GM12801 (cell line): Measurements from ENCODE around the gene SLC35F3.

Source experiments
- TF ChIP-seq, protein P1 (sequence below): IDR thresholded peaks from one replicate; pipeline ENCODE4 v1.5.1; 2011; ENCODE audit warnings: control low read depth; ENCODE audit not compliant: insufficient read length; ENCODE audit errors: extremely low read depth

SLC35F3 gene

GRCh38 chr1:233897325-233898162, 6.9 kb upstream of the SLC35F3 start:
- TF ChIP-seq, protein P1, sequence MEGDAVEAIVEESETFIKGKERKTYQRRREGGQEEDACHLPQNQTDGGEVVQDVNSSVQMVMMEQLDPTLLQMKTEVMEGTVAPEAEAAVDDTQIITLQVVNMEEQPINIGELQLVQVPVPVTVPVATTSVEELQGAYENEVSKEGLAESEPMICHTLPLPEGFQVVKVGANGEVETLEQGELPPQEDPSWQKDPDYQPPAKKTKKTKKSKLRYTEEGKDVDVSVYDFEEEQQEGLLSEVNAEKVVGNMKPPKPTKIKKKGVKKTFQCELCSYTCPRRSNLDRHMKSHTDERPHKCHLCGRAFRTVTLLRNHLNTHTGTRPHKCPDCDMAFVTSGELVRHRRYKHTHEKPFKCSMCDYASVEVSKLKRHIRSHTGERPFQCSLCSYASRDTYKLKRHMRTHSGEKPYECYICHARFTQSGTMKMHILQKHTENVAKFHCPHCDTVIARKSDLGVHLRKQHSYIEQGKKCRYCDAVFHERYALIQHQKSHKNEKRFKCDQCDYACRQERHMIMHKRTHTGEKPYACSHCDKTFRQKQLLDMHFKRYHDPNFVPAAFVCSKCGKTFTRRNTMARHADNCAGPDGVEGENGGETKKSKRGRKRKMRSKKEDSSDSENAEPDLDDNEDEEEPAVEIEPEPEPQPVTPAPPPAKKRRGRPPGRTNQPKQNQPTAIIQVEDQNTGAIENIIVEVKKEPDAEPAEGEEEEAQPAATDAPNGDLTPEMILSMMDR = no peak

DNA sequence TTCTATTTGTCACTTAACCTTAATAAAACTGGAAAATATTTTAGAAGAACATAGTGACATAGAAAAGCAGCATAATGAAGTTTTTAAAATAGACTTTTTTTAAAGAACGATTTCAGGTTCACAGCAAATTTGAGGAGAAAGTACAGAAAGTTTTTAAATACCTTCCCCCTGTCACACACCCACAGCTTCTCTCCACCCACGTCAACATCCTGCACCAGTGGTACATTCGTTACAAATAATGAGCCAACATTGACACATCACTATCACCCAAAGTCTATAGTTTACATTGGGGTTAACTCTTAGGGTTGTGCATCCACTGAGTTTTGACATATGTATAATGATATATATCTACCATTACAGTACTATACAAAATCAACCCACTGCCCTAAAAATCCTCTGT, 3.0 kb upstream of the SLC35F3 start:
- TF ChIP-seq, protein P1 = no peak

GRCh38 chr1:233905416-233906051, 1.1 kb downstream of the SLC35F3 start:
- TF ChIP-seq, protein P1 = no peak

DNA sequence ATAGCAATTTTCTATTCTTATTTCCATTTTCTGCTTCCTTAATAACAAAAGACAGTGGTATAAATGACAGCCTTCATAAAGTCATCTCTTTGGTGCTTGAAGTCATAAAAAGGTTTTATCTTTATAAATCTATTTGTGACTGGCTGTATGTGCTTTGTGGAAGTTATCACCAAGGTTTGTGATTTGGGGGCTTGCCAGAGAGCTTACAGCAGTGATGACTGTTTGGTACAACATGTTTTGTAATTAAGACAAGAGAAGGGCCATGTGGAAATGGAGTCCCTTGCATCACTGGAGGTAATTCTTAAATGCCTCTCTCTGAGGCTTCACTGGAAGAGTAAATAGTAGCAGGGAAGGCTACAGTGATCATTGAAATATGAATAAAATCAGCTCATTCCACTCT, 2.7 kb downstream of the SLC35F3 start:
- TF ChIP-seq, protein P1 = no peak

DNA sequence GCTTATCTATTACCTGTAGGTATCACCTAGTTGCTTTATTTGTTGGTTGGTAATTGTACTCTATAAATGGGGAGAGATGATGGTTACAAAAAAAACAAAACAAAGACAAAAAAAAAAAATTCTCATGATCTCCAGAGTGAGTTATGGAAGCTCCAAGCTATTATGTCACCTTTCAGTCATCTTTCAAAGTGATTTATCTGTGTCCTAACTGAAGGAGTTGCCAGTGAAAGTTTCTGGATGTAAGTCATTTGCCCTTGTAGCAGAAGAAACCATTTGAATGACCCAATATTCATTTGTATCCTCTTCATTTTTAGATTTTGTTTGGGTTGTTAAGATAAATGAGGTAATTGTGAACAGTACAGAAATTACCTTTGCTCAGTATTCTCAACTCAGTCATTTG, 3.6 kb downstream of the SLC35F3 start:
- TF ChIP-seq, protein P1 = no peak

GRCh38 chr1:233909195-233909594, 4.7 kb downstream of the SLC35F3 start:
- TF ChIP-seq, protein P1 = no peak

- TF ChIP-seq, protein P1 = no peak
Observed at GRCh38 chr1:233912447-233912846, 8.0 kb downstream of the SLC35F3 start.
